GM23248 (cell line): ENCODE measurements around the gene BHLHA15.

Experiments
- EZH2 ChIP-seq: fragments of 200-600 bp; sonication (generic); IDR thresholded peaks from 2 replicates; pipeline ENCODE4 v1.6.1; 2018; ENCODE audit warnings: antibody characterized with exemption, mild to moderate bottlenecking; ENCODE audit not compliant: insufficient read depth, poor library complexity, severe bottlenecking
- EZH2phosphoT487 ChIP-seq: fragments of 200-600 bp; sonication (generic); IDR thresholded peaks from 2 replicates; pipeline ENCODE4 v1.6.1; 2018; ENCODE audit warnings: antibody characterized with exemption, moderate library complexity, mild to moderate bottlenecking, low read depth; ENCODE audit not compliant: insufficient read depth

DNA sequence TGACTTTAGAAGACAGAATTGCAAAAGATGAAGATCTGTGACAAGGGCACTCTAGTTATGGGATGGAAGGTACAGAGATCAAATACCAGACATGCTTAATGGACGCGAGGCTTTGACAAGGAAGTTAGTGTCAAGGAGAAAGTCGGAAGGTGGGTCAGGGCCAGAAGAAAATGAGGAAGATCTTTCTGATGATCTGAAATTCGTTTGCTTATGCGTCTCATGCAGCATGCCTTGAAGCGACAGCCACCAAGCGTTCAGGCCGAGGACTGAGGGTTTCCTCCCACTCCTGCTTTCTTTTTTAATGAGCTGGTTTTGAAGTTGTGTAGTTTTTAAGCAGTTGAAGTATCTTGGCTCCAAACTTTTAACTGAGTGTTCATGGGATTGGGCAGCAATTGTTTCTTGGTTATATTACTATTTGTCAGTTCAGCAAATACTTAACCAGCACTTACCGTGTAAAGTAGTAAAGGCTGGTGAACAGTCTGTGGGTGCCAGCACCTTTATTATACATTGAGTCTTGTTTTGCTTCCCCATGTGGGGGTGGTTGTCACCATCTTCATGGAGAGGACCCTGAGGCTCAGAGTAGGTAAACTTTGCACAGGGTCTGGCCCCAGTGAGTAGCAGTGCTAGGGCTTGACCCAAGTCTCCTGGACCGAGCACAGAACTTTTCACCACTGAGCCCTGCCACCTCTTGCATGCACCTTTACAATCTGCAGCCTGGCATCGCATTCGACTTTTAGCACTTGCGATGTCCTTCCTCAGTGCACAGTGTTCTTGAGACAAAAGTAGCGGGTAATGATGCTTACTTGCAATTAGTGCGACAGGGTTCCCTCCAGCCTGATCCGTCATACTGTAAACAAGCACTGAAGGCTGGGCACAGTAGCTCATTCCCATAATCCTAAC lies 14.3 kb upstream of the BHLHA15 start:
- TF ChIP-seq EZH2 (no peak), EZH2phosphoT487 (no peak)
